ENCODE results near the gene RGS3. TPM values are rescaled to one million over a fixed set of nuclear protein-coding genes. Genes with fewer than 3 reads are reported as not detected.

RGS3 gene
- total and polyA plus RNA-seq, 2 of the 13 experiments (the other 11 are each of a cell fraction or from before 2014, with no cell fraction given) = 17.1 to 28.8 TPM

- H3K27me3 ChIP-seq (ENCODE audit: control insufficient read depth in 1 of 2, insufficient read depth in 2 of 2, low read length in 2 of 2) = no peaks in the 10 kb centered on the region
- TF ChIP-seq, protein P1, sequence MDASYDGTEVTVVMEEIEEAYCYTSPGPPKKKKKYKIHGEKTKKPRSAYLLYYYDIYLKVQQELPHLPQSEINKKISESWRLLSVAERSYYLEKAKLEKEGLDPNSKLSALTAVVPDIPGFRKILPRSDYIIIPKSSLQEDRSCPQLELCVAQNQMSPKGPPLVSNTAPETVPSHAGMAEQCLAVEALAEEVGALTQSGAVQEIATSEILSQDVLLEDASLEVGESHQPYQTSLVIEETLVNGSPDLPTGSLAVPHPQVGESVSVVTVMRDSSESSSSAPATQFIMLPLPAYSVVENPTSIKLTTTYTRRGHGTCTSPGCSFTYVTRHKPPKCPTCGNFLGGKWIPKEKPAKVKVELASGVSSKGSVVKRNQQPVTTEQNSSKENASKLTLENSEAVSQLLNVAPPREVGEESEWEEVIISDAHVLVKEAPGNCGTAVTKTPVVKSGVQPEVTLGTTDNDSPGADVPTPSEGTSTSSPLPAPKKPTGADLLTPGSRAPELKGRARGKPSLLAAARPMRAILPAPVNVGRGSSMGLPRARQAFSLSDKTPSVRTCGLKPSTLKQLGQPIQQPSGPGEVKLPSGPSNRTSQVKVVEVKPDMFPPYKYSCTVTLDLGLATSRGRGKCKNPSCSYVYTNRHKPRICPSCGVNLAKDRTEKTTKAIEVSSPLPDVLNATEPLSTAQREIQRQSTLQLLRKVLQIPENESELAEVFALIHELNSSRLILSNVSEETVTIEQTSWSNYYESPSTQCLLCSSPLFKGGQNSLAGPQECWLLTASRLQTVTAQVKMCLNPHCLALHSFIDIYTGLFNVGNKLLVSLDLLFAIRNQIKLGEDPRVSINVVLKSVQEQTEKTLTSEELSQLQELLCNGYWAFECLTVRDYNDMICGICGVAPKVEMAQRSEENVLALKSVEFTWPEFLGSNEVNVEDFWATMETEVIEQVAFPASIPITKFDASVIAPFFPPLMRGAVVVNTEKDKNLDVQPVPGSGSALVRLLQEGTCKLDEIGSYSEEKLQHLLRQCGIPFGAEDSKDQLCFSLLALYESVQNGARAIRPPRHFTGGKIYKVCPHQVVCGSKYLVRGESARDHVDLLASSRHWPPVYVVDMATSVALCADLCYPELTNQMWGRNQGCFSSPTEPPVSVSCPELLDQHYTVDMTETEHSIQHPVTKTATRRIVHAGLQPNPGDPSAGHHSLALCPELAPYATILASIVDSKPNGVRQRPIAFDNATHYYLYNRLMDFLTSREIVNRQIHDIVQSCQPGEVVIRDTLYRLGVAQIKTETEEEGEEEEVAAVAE (CRISPR knock-in tag; IDR thresholded peaks at IDR 0.05; ENCODE audit: borderline replicate concordance) = no peak
- TF ChIP-seq TCF7L2 (IDR thresholded peaks at IDR 0.05; ENCODE audit: low read depth, low read length) = no peak
- TF ChIP-seq PPARG (CRISPR knock-in tag; conservative IDR thresholded peaks at IDR 0.05) = no peak
- TF ChIP-seq ZNF317 (CRISPR knock-in tag; IDR thresholded peaks at IDR 0.05) = no peak
- TF ChIP-seq, protein P2, sequence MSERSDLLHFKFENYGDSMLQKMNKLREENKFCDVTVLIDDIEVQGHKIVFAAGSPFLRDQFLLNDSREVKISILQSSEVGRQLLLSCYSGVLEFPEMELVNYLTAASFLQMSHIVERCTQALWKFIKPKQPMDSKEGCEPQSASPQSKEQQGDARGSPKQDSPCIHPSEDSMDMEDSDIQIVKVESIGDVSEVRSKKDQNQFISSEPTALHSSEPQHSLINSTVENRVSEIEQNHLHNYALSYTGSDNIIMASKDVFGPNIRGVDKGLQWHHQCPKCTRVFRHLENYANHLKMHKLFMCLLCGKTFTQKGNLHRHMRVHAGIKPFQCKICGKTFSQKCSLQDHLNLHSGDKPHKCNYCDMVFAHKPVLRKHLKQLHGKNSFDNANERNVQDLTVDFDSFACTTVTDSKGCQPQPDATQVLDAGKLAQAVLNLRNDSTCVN (CRISPR knock-in tag; IDR thresholded peaks at IDR 0.05; ENCODE audit: borderline replicate concordance) = no peak
- TF ChIP-seq, protein P3, sequence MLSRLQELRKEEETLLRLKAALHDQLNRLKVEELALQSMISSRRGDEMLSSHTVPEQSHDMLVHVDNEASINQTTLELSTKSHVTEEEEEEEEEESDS (CRISPR knock-in tag; IDR thresholded peaks at IDR 0.05; ENCODE audit: borderline replicate concordance) = no peak
- no peak for TF ChIP-seq MTF1 (CRISPR knock-in tag; IDR thresholded peaks at IDR 0.05)
- no peak for TF ChIP-seq ONECUT2 (CRISPR knock-in tag; IDR thresholded peaks at IDR 0.05)
- TF ChIP-seq CENPX (CRISPR knock-in tag; IDR thresholded peaks at IDR 0.05) = no peak
- no peak for TF ChIP-seq ZBTB37 (CRISPR knock-in tag; IDR thresholded peaks at IDR 0.05)
- no peak for TF ChIP-seq RAD21 (CRISPR knock-in tag; IDR thresholded peaks at IDR 0.05)
- no peak for TF ChIP-seq YEATS2 (CRISPR knock-in tag; IDR thresholded peaks at IDR 0.05; ENCODE audit: borderline replicate concordance)
- TF ChIP-seq ZNF703 (CRISPR knock-in tag; IDR thresholded peaks at IDR 0.05; ENCODE audit: borderline replicate concordance) = no peak
- TF ChIP-seq ZNF780A (CRISPR knock-in tag; IDR thresholded peaks at IDR 0.05) = no peak
- TF ChIP-seq ZNF577 (CRISPR knock-in tag; IDR thresholded peaks at IDR 0.05; ENCODE audit: borderline replicate concordance, low read depth) = no peak
- no peak for TF ChIP-seq ZNF34 (CRISPR knock-in tag; IDR thresholded peaks at IDR 0.05; ENCODE audit: borderline replicate concordance)
- no peak for TF ChIP-seq POGZ (CRISPR knock-in tag; IDR thresholded peaks at IDR 0.05)
- TF ChIP-seq ZBTB42 (CRISPR knock-in tag; IDR thresholded peaks at IDR 0.05) = no peak
- TF ChIP-seq ZNF713 (CRISPR knock-in tag; IDR thresholded peaks at IDR 0.05) = no peak
- no peak for TF ChIP-seq ZNF850 (CRISPR knock-in tag; conservative IDR thresholded peaks at IDR 0.05)
- ATAC-seq (no peak), FAIRE-seq (no peak), DNase-seq (ENCODE audit: low spot score) (no peak)
- in situ Hi-C loops (cut with HindIII; ENCODE audit: extremely low pct_ligation_motif_present, low pct_unique_long_range_greater_than_20kb) (no loop called here), intact Hi-C loops (cut with micrococcal nuclease; ENCODE audit: unreplicated experiment) (no loop called here)
- H3K79me2 ChIP-seq (ENCODE audit: insufficient read depth, low read length) = no peaks in the 10 kb centered on the region
- H3K9me3 ChIP-seq (ENCODE audit: low read length) = no peaks in the 10 kb centered on the region
- peaks cover 8 to 23% of the 10 kb centered on the region in 2 experiments; a peak in 3 of 5 replicates for H3K36me3 ChIP-seq (replicated peaks in 1 of 2; ENCODE audit: control insufficient read depth in 1 of 2, insufficient read depth in 2 of 2, low read length in 2 of 2)
- POLR2A ChIA-PET = no interaction called here
- no TSS peak for BruUV-seq (replicated peaks)
- WGBS (ENCODE audit: low lambda C conversion rate) = 94% methylated on average over 5 of the region's 5 CpGs
- H3K27ac ChIP-seq (ENCODE audit: extremely low read length, insufficient read depth, low read length) = no peak overlapping the region
- no peak overlapping the region for H3K4me2 ChIP-seq (ENCODE audit: low read depth, low read length)
- no peaks in the 10 kb centered on the region for H4K20me1 ChIP-seq (ENCODE audit: insufficient read depth, low read length)
- no peak overlapping the region for H3K4me3 ChIP-seq (replicated peaks in 1 of 3; ENCODE audit: insufficient read depth in 1 of 3, low read depth in 2 of 3, low read length in 3 of 3)
- H3K4me1 ChIP-seq (ENCODE audit: insufficient read depth, low read length) = peaks cover 41% of the 10 kb centered on the region
- CTCF ChIA-PET (ENCODE audit: low intra/inter-chr PET ratio, low total read pairs) = no interaction called here
- no peak overlapping the region for H3K9ac ChIP-seq (ENCODE audit: insufficient read depth, low read depth, low read length)
- no peak overlapping the region for H2AFZ ChIP-seq (ENCODE audit: low read length)
These were observed 83.0 kb downstream of the RGS3 start for GRCh38 chr9:113546566-113546965.
